GM18861 (cell line): Measurements from ENCODE around the gene VIP.

ENCODE experiments used
- ATAC-seq: cut with Tn5 transposase; IDR thresholded peaks from one replicate; pipeline ENCODE4 v1.9.1; 2021; ENCODE audit not compliant: unreplicated experiment

Gene VIP

DNA sequence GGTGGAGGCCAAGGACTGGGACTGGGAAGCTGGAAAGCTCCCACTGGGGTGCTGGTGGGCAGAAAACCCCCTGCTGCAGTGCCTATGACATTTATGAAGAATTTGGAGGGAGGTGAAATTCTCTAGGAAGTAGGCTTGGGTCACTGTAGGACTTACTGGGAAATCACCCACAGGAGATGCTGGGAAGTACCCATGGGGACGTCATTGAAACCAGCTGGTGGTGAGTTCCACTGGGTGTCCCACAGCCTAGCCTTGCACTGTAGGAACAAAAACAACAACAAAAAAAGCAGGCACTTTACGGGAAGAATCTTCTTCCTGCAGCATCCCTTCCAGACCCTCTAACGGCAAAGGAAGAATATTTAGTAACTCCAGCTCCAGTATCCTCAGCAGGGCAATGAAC, 26.2 kb downstream of the VIP start:
- ATAC-seq, result no peak

DNA sequence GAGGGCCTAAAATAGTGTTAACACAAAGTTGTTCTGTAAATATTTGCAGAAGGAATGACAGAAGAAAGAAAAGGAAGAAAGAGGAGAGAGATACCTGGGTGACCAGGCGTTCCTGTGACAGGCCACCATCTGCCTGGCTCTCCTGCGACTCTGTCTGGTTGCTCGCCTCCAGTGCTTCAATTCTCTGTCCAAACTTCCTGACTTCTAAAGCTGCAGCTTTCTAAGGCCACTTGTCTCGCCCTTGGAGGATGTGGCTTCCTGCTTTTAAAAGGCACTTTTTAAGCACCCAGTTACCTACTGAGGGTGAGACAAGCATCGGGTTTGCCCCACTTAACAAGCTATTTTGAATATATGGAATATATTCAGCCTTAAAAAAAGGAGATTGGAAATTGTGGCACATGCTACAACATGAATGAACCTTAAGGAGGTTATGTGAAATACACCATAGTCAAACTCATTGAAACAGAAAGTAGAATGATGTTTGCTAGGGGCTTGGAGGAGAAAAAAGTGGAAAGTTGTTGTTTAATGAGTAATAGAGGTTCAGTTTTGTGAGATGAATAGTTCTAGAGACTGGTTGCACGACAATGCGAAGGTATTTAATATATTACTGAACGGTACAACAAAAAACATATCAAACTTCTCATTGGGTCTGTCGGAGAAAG, 32.8 kb downstream of the VIP start:
- ATAC-seq, result no peak

DNA sequence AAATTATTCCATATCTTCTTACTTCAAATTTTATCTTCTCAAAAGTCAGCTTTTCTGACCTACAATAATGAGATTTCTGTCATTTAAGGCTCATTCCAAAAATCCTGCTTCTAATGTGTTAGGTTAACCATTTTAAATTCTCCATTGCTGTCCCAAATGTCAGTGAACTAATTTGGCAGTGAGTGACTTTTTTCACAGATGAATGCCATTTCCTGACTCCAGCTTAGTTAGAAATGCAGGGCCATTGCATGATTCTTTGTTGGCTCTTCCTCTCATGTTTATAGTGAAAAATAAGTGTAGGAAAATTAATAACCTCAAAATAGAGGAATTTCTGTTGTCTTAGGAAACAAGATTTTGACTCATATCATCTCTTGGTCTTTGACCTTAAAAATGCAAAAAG, 44.1 kb downstream of the VIP start:
- ATAC-seq, result no peak

DNA sequence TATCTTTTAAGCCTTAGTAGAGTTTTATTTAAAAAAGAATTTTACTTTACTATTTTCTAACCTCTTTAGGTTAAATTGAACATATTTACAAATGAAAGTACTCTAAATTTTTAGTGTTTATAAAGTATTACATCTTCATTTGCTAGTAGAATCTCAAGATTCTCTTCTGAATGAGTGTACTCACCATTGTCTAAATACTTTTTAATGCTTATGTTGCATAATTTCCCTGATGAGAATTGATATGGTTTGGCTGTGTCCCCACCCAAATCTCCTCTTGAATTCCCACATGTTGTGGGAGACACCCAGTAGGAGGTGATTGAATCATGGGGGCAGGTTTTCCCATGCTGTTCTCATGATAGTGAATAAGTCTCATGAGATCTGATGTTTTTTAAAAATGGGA, 53.6 kb downstream of the VIP start:
- ATAC-seq, result no peak
